Stimulated activated CD8-positive, alpha-beta memory T cell treated with anti-CD3 and anti-CD28 coated beads, Interleukin-12 subunit alpha, Interleukin-12 subunit beta, amount 100 ng/mL, for 24 hours (primary cell): Measurements from ENCODE around the gene ERC1.
"Not testable (repeated sequence)": the region's sequence is repeated elsewhere in the genome, so short reads cannot be mapped to it uniquely, and the experiment has no call there.

Experiments
- DNase-seq: peaks from one replicate; pipeline ENCODE4 v3.0.0-alpha.2; 2020; ENCODE audit errors: extremely low read depth

Gene ERC1

DNA sequence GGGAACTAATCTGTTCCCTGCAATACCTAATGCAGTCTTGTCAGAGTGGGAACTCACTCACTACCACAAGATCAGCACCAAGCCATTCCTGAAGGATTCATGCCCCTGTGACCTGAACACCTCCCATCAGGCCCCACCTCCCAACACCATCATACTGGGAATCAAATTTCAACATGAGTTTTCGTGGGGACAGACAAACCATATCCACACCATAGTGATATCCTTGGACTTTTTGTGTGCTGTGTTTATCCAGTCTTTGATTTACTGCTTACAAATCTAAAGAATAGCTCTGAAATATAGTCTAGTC lies 359.9 kb downstream of the ERC1 start:
- DNase-seq: no peak

DNA sequence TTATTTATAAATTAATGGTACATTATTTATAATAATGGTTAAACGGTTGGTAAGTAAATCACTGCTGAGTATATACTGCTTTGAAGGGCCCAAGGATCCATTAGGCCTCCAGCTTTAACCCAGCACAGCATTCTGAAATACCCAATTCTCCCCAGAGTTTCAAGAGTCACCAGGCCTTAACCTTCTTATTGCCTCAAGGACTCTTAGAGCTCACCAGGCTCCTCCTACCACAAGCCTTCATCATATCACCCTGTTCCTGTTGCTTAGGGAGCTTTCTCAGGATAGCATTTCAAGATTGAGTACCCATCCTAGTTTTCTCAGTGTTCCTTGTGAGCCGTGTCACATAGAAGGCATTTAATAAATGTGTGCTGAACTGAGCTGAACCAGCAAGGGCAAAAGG lies 360.9 kb downstream of the ERC1 start:
- DNase-seq: no peak

DNA sequence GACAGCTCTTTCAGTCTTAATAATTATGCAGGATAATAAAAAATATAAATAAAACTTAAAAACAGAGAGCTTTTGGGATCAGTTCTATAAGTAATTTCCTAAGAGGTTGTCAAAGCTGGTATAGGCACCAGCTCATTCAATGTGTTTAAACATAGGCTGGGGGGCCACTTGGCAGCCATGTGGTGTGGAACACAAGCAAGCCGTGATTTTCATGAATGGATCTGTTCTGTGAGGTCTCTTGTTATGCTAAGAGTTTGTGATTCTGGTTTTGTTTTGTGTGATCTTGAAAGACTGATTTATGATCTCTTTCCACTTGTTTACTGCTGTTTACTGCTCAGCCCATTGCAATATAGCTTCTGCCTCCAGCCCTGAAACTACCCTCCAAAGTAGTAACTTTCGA lies 362.4 kb downstream of the ERC1 start:
- DNase-seq: no peak

DNA sequence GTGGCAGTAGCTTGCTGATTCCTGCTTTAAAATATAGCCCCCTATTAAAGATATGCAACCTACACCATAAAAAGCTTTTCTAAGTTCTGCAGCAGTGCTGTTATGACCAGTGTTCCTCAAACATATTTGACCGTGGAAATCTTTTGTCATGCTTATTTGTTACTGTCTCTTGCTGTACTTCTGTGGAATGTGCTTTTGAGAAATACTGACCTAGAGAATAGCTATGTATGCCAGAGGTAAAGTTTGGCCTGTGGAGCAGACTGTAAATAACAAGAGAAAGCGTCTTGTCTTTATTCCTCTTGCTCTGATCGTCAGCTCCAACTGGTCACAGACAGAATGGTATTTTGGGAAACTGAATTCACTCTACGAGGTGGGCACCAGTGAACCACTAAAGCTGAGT lies 364.4 kb downstream of the ERC1 start:
- DNase-seq: no peak

DNA sequence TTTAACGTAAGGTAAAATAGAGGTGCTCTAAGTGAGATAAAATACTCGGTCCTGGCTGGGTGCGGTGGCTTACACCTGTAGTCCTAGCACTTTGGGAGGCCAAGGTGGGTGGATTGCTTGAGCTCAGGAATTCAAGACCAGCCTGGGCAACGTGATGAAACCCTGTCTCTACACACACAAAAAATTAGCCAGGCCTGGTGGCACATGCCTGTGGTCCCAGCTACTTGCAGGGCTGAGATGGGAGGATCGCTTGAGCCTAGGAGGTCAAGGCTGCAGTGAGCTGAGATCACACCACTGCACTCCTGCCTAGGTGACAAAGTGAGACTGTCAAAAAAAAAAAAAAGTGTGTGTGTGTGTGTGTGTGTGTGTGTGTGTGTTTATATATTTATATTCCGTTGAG lies 364.8 kb downstream of the ERC1 start:
- not testable (repeated sequence) for DNase-seq

DNA sequence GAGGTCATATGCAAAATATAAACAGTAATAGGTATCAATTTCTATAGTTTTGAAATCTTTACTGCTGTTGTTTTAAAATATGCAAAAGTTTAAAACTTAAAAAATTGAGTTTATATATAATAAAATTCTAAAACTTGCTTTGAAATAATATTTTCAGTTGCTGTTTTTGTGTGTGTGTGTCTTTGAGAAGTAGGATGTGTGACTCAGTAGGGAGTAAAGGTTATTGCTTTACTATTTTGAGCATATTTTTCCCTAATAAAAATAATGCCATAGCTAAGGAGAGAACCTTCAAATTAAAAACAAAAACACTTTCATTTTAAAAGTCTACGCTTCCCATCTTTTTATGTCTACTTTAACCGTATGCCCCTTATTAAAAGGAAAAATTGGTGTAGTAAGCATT lies 365.3 kb downstream of the ERC1 start:
- DNase-seq: no peak

DNA sequence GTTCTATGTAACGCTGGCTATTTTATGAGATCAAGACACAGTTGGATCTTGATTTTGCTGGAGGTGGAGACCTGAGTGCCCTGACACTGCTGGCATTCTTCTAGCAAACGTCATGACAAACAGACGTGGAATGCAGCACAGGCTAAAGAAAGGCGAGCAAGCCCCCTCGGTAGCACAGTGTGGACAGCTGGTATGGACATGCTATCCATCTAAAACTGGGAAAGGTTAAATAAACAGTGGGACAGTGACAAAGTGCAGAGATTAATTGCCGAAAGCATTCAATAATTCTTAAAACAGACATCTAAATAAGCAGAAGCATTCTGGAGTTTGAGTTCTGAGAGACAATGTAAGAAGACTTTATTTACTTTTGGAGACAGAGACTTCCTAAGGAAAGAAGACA lies 366.1 kb downstream of the ERC1 start:
- DNase-seq: no peak

DNA sequence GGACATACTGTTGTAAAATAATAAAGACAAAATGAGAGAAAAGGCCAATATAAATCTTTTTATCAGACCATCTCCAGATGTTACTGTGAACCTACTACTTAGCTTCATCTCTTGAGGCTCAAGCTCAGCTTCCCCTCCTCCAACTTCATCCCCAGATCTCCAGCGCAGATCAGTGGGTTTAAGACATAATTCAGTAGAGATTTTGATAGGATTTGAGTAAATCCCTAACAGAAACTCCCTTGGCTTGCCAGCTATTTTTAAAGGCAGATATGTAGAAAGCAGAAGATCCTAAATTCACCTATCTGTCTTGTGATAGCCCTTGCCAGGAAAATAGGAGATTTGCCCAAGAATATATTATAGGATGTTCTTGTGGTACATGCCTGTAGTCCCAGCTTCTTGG lies 366.7 kb downstream of the ERC1 start:
- no peak for DNase-seq

DNA sequence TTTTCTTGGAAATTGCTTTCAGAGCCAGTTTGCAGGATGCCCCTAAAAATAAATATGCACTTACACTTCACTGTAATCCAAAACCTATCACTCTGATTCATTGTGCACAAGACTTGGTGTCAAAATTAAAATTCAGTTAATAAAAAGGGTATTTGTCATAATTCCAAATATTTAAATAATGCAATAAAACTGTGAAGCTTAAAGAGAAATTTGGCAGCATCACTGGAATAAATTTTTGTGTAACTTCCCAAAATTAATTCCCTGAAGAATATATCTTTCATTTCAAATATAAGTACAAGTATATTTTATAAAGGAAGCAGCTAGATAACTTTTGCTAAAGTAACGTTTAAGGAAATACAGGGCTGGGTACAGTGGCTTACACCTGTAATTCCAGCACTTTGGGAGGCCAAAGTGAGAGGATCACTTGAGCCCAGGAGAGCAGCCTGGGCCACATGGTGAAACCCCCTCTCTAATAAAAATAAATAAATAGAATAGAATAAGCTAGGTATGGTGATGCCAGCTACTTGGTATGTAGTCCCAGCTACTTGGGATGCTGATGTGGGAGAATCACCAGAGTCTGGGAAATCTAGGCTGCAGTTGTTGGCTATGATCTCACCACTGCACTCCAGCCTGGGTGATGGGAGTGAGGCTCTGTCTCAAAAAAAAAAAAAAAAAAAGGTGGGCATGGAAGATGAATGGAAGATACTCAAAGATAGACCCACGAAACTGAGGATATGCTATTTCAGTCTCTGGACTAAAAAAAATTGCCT lies 369.6 kb downstream of the ERC1 start:
- DNase-seq: no peak

DNA sequence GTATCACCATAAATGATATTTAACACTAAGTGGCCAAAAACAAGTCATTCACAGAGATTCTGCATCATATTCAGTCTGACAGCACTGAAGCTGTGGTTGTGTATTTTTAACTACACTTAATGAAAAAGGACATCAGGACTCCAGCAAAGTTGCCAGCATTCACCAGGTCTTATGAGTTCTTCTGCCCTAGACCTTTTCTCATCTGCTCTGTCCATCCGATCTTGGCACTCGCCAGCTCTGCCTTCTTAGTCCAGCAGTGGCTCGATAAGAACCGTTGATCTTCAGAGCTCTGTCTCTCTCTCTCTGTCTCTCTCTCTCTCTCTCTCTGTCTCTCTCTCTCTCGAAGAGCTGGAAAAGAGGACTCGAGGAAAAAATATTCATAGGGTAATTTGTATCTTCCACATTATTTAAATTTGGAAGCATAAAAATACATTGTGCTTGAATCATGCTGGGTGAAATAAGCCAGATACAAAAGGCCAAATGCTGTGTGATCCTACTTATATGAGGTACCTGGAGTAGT lies 371.2 kb downstream of the ERC1 start:
- no peak for DNase-seq

DNA sequence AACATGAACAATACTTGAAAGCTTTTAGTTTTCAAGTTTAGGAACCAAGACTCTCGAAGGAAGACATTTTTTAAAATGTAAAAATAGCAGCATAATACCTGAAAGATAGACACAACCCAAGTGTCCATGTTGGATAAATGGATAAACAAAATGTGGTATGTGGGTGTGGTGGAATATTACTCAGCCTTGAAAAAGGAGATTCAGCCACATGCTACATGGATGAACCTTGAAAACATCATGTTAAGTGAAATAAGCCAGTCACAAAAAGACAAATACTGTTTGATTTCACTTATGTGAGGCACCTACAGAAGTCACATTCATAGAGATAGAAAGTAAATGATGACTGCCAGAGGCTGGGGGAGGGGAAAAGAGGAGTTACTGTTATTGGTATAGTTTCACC lies 374.7 kb downstream of the ERC1 start:
- DNase-seq: no peak

DNA sequence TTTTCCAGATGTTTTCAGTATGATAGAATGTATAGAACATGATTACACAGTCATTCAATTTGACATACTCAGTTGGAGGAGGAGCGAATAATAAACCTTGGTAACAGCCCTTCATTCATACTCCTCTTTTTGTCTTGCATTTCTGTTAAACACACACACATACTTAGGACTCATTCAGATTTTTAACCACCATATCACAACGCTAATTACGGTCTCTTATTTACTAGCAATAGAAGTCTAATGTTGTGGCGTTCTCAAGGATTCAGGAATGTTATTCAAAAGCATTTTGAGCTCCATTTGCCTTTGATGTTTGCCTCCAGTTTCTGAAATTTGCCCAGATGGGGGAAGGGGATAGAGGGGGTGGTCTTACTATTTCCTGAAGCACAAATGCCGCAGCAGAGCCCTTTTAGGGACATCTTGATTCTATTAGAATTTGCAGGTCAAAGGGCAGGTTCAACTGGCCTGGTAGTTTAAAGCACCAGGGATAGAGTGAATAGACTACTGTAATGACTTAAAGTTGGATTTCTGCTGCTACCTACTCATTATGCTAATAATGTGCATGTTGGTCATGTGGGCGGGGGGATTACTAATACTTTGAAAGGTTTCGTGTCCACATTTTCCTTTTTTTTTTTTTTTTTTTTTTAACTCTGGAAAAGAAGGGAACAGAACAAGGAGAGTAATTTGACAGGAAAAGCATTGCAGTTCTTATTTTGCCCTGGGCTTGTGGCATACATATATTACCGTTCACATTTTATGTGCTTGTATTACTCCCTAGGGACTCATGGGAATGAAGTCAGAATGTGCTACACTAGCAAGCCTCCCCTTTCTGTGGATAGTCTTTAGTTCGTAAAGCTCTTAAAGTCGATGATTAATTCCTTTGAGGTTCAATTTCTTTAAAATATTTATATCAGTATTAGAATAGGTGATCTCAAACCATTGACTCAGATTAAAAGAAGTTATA lies 376.6 kb downstream of the ERC1 start:
- DNase-seq: no peak

DNA sequence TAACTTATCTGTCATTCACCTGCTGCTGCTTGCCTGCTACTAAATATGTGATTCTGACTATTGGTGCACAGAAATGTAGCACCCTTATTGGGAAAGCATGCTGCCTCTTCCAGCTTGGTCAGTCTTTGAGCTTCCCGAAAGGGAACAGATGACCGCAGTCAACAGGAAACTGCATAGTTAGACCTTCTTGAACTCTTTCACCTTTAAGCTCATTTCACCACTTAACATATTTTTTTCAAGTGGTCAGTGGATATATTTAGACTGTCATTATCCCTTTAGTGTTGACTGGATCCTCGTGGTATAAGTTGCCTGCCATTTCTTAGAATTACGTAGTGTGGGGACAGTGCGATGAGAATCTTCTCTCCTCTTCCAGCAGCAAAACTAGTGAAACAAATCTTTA lies 378.4 kb downstream of the ERC1 start:
- DNase-seq: no peak

DNA sequence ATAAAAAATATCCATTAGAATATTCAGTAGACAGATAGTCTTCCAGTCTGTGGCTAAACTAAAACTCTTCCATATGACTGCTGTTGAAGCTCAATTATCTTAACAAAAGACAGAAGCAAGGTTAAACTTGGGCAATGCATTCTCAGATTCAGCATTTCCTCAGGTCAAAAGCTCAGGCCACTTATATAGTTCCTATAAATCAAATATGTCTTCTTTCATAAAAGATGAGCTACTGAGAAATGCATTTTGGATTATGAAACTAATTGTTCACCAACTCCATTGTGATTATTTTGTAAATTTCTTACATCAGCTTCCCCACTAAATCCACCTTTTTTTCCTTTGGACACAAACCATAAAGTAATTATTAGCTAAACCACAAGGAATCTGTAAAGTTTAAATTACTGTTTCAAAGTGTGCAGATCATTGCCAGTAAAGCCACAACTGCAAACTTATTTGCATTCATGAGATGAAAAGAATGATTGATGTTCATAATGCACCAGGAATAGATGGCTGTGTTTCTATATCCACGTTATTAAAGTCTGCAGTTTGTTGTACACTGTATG lies 379.0 kb downstream of the ERC1 start:
- no peak for DNase-seq

DNA sequence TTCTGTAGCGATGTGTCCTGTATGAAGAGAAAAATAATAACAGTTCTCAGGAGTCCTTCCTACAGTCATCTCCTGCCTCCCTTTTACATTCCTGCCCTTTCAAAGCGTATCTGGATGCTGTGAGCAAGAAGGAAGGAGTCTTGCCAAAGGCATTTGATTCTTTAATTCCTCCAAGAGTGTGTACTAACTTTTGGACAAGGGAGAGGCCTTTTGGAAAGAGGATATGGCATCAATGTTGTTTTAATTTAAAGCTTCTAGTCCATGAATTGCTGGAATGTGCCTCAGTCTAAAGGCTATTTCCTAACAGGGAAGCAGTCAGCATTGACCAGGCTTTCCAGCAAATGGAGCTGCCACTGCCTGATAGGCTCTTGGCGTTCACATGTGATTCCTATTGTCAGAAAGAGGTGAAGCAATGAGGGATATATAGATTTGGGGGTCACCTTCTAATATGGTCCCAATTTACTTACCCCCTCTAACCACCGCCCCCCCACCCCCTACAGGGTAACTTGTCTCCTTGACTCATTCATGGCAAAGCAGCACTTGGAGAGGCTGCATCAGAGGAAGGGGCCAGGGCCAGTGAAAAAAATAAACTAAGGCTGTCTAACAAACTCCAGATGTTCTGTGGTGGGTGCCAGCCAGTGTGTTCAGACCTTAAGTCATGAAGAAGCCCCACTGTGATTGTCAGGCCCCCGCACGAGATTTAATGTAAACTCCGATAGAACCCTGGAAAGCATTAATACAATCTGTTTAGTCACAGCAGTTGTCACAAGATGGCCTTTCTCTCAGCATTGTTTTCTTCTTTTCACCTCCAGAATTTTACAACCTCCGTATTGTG lies 383.1 kb downstream of the ERC1 start:
- DNase-seq: no peak

DNA sequence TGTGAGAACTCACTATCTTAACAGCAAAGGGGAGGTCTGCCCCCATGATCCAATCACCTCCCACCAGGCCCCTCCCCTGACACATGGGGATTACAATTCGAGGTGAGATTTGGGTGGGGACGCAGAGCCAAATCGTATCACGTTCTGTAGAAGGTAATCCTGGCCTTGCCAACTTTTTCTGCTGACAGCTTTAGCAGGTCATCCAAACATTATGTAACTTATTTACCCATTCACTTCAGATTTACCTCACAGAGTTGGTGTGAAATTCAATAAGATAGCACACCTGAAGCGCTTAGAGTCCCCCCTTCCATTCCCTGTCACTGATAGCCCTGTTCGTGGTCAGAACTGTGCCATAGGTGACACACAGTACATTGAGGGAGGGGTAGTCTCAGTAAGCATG lies 384.3 kb downstream of the ERC1 start:
- DNase-seq: no peak

DNA sequence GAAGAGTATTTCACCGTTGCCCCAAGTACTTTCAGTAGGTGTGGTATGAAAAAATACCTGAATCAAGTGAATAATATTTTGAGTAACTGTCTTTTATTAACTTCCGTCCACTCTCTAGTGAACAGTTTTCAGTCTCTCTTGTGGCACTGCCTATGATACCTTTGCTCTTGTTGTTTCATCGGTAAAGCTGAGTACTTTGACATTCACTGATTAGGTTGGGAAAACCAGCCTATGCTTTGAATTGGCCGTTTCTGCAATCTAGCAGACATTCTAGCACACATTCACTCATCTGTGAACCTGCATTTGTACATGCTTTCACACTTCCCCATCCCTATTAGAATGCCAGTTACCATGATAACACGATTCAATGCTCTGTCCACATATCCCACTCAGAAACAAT lies 386.1 kb downstream of the ERC1 start:
- DNase-seq: no peak

DNA sequence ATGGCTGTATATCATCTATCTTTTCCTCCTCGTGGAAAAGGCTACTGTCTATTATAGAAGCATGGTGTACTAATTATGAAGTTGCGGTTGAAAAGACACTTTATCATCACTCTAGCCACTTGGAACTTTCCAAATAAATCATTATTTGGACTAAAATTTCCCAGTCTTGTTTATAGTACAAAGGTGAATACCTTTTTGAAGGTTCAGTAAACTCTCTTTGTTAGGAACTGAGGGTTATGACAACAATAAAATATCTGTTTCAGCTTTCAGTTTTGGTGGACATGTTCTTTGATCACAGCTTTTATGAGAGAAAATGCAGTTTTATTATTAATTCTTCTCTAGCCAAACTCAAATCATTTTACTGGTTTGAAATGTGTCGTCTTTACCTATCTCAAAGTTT lies 386.7 kb downstream of the ERC1 start:
- DNase-seq: no peak

DNA sequence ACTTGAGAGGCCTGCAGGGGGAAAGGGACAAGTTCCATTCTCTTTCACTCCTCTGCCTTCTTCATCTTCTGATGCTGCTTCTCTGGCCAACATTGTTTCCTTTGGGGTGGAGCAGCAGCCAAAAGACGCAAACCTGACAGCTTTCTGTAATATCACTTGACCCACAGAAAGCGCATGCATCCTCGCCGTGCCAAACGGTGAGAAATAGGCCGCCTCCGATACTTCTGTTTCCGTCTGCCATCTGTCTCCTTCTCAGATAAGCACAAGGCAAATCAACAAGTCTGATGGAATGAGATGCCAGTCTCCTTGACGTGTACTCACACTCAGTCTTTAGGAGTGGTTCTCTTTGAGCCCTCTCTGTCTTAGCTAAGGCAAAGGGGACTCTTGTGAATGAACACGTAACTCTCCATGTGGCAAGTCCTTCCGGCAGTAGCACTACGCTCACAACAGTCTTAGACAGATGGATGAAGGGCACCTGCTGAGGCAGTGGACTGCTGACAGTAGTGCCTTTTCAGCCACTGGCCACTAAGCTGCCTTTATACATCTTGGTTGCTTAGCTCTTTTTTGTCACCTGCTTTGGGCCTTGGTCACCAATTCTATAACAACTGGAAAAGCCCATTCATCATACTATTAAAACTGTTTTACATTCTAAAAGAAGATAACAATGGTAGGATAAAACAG lies 389.3 kb downstream of the ERC1 start:
- DNase-seq: no peak

DNA sequence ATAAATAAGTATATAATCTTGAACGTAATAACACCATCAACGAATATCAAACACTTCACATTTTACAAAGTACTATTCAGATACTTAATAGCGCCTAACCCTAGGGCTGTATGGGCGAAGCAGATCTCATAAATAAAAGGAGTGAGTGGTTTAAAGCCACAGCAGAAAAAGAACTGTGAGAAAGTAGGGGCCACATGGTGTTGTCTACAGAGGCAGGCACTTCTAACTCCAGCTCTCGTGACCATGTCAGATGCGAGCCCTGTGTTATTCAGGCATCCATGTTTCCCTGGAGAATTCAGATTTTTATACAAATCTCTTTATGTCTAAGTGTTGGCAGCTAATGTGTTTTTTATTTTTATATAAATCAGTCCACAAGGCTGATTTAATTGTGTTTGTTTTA lies 391.1 kb downstream of the ERC1 start:
- no peak for DNase-seq

DNA sequence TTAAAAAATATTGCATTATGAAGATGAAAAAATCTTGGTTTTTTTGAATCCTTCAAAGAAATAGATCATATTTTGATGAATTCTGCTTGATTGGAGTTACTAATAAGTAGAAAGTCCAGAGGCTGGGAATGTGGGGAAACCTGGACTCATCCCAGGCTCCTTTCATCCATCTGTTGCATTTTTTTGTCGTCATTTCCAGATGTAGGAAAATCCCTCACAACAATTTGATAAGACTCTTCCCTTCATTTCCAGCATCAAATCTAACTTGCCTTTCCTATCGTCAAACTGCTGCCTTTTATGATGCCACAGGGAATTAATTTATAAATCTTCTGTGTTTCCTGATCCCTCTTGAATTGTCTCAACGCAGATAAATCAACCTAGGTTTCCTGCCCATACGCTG lies 391.8 kb downstream of the ERC1 start:
- DNase-seq: no peak
